T-cell (primary cell): ENCODE measurements around the gene MAGEB10. TPM values are rescaled to one million over a fixed set of nuclear protein-coding genes. Genes with fewer than 3 reads are reported as not detected.

Experiments
- ATAC-seq, 4 experiments: fragments of 200-7000 bp in 3 of 4; fragments of 150-1000 bp in 1 of 4; cut with Tn5 transposase; replicated peaks in 1 of 4; 1 replicate in 3 of 4; 2 replicates in 1 of 4; pipeline ENCODE4 v1.10.0; 2021; ENCODE audit warnings: moderate library complexity in 3 of 4, mild to moderate bottlenecking in 2 of 4, moderate number of reproducible peaks in 1 of 4
- CTCF ChIA-PET, 2 donors: fragments of 300-600 bp; sonication (Branson Sonifier 250); formaldehyde crosslinking; loops; one replicate each; lab custom pipeline; 2022; ENCODE audit warnings: antibody characterized with exemption in 2 of 2; lab: Charles Lee
- POLR2A ChIA-PET, 2 donors: fragments of 300-600 bp; sonication (Branson Sonifier 250); formaldehyde crosslinking; loops; one replicate each; lab custom pipeline; 2022; ENCODE audit warnings: antibody characterized with exemption in 2 of 2; lab: Charles Lee
- DNase-seq, 35 experiments: peaks; one replicate each; pipeline versions ENCODE4 v3.0.0 to v3.0.0-alpha.2; 2013 to 2023
- H3K27ac ChIP-seq: one replicate; pipeline ENCODE4 v1.5.1; 2013; ENCODE audit warnings: low read length
- H3K27me3 ChIP-seq, 2 experiments: replicated peaks in 1 of 2; 1 replicate in 1 of 2; 2 replicates in 1 of 2; pipeline versions ENCODE4 v1.6.1 to v1.7.0; 2013; ENCODE audit warnings: low read length in 1 of 2, mixed read lengths in 1 of 2; ENCODE audit not compliant: control insufficient read depth in 2 of 2, insufficient read depth in 2 of 2; ENCODE audit errors: extremely low read depth in 1 of 2
- H3K36me3 ChIP-seq, 2 donors: 1 replicate in 1 of 2; 2 replicates in 1 of 2; pipeline versions ENCODE4 v1.6.1 to v1.7.0; 2013; ENCODE audit warnings: low read length in 1 of 2; ENCODE audit not compliant: control insufficient read depth in 2 of 2, insufficient read depth in 1 of 2; ENCODE audit errors: extremely low read depth in 1 of 2
- H3K4me1 ChIP-seq, 2 experiments: 1 replicate in 1 of 2; 2 replicates in 1 of 2; pipeline versions ENCODE4 v1.6.1 to v1.7.0; 2013; ENCODE audit warnings: low read length in 2 of 2, mixed read lengths in 1 of 2; ENCODE audit not compliant: insufficient read depth in 2 of 2, control insufficient read depth in 1 of 2; ENCODE audit errors: extremely low read depth in 1 of 2
- H3K4me3 ChIP-seq, 2 donors: 1 replicate in 1 of 2; 2 replicates in 1 of 2; pipeline versions ENCODE4 v1.5.1 to v1.7.0; 2013; ENCODE audit warnings: mild to moderate bottlenecking in 2 of 2, low read length in 1 of 2, moderate library complexity in 1 of 2; ENCODE audit not compliant: control insufficient read depth in 1 of 2; ENCODE audit errors: extremely low read depth in 1 of 2
- H3K9me3 ChIP-seq: 2 replicates; pipeline ENCODE4 v1.7.0; 2013
- H3K27ac Mint-ChIP-seq, 2 donors: one replicate each; pipeline ENCODE4 v1.8.0; 2020 to 2021; ENCODE audit warnings: mild to moderate bottlenecking in 2 of 2, mixed read lengths in 2 of 2
- H3K27me3 Mint-ChIP-seq, 2 donors: one replicate each; pipeline ENCODE4 v1.8.0; 2021 to 2022; ENCODE audit warnings: mixed read lengths in 2 of 2
- H3K36me3 Mint-ChIP-seq: one replicate; pipeline ENCODE4 v1.8.0; 2021; ENCODE audit warnings: mixed read lengths
- H3K4me1 Mint-ChIP-seq, 3 donors: one replicate each; pipeline ENCODE4 v1.8.0; 2020 to 2022; ENCODE audit warnings: mixed read lengths in 3 of 3, mild to moderate bottlenecking in 1 of 3
- H3K4me3 Mint-ChIP-seq, 3 donors: one replicate each; pipeline ENCODE4 v1.8.0; 2020 to 2022; ENCODE audit warnings: mild to moderate bottlenecking in 3 of 3, mixed read lengths in 3 of 3, moderate library complexity in 3 of 3
- H3K9me3 Mint-ChIP-seq, 3 donors: one replicate each; pipeline ENCODE4 v1.8.0; 2020 to 2022; ENCODE audit warnings: mixed read lengths in 3 of 3
- WGBS: methylation state at CpG from one replicate; pipeline ENCODE4 v1.1.5; 2013; ENCODE audit warnings: missing lambda C conversion rate; ENCODE audit not compliant: insufficient coverage; 5-methylcytosine and 5-hydroxymethylcytosine counted together
- total RNA-seq, 35 experiments: library from RNA in 6 of 35; stranded (reverse) in 6 of 35; fragments of 120-200 nt in 1 of 35; gene quantifications; one replicate each; pipeline versions ENCODE4 v1.2.1 to v1.2.4 and lab custom pipeline; 2013 to 2026

The MAGEB10 gene
- total RNA-seq (not detected), total RNA-seq (lab: John Stamatoyannopoulos, UW) (0 reads per million in 29 experiments)
- total RNA-seq (2013), result not detected

GRCh38 chrX:27807690-27808089, at the start of gene MAGEB10:
Gene MAGEB10, plus strand, starts transcription at chrX:27807990. Its CDS starts 13,317 bp downstream, at chrX:27821307.
- Histone ChIP-seq H3K9me3 (no peaks in the 10 kb centered on the region), H3K36me3 (no peaks in the 10 kb centered on the region), H3K4me1 (no peaks in the 10 kb centered on the region), H3K27ac (no peak within 1 kb of the TSS), H3K27me3 (no peaks in the 10 kb centered on the region), H3K4me3 (no peak within 1 kb of the TSS)
- H3K27me3 Mint-ChIP-seq, result peaks cover 0 to 3% of the 10 kb centered on the region in 2 donors
- H3K27ac Mint-ChIP-seq, result no peak within 1 kb of the TSS
- H3K9me3 Mint-ChIP-seq, result no peaks in the 10 kb centered on the region
- ChIA-PET POLR2A (no interaction called here), CTCF (no interaction called here)
- 83% methylated on average over 2 of the region's 17 CpGs for WGBS
- DNase-seq (no peak), ATAC-seq (no peak)
- H3K36me3 Mint-ChIP-seq, result no peaks in the 10 kb centered on the region
- no peak within 1 kb of the TSS for H3K4me3 Mint-ChIP-seq
- no peaks in the 10 kb centered on the region for H3K4me1 Mint-ChIP-seq

- H3K4me1 Mint-ChIP-seq, result no peaks in the 10 kb centered on the region
- Histone ChIP-seq H3K4me3 (no peak overlapping the region), H3K27me3 (no peaks in the 10 kb centered on the region), H3K9me3 (no peaks in the 10 kb centered on the region), H3K27ac (no peak overlapping the region), H3K36me3 (no peaks in the 10 kb centered on the region), H3K4me1 (no peaks in the 10 kb centered on the region)
- ATAC-seq (no peak), DNase-seq (no peak)
- WGBS, result no CpG with 5 or more reads among the region's 12 CpGs
- ChIA-PET POLR2A (no interaction called here), CTCF (no interaction called here)
- H3K27me3 Mint-ChIP-seq, result no peaks in the 10 kb centered on the region
- H3K9me3 Mint-ChIP-seq, result peaks cover 0 to 2% (median under 1%) of the 10 kb centered on the region in 3 donors
- H3K4me3 Mint-ChIP-seq, result no peak overlapping the region
- no peaks in the 10 kb centered on the region for H3K36me3 Mint-ChIP-seq
- no peak overlapping the region for H3K27ac Mint-ChIP-seq
These were observed 42.1 kb upstream of the MAGEB10 start for GRCh38 chrX:27765718-27766117.

- no peak for DNase-seq
- ChIA-PET CTCF (no interaction called here), POLR2A (no interaction called here)
- Histone ChIP-seq H3K9me3 (no peaks in the 10 kb centered on the region), H3K36me3 (no peaks in the 10 kb centered on the region), H3K4me3 (no peak overlapping the region), H3K27me3 (no peaks in the 10 kb centered on the region), H3K27ac (no peak overlapping the region), H3K4me1 (no peaks in the 10 kb centered on the region)
- peaks cover 0 to 2% (median 0%) of the 10 kb centered on the region in 3 donors for H3K9me3 Mint-ChIP-seq
- H3K36me3 Mint-ChIP-seq, result no peaks in the 10 kb centered on the region
- ATAC-seq, result no peak
- no peak overlapping the region for H3K4me3 Mint-ChIP-seq
- H3K27me3 Mint-ChIP-seq, result no peaks in the 10 kb centered on the region
- H3K27ac Mint-ChIP-seq, result no peak overlapping the region
- H3K4me1 Mint-ChIP-seq, result no peaks in the 10 kb centered on the region
These were observed 40.4 kb upstream of the MAGEB10 start for GRCh38 chrX:27767387-27767786.

- DNase-seq, result no peak
- Mint-ChIP-seq H3K27ac (no peak overlapping the region), H3K9me3 (no peaks in the 10 kb centered on the region), H3K27me3 (no peaks in the 10 kb centered on the region), H3K4me1 (no peaks in the 10 kb centered on the region), H3K4me3 (no peak overlapping the region), H3K36me3 (no peaks in the 10 kb centered on the region)
- no peaks in the 10 kb centered on the region for H3K27me3 ChIP-seq
- ATAC-seq, result no peak
- no peak overlapping the region for H3K4me3 ChIP-seq
- ChIA-PET POLR2A (no interaction called here), CTCF (no interaction called here)
- H3K36me3 ChIP-seq, result no peaks in the 10 kb centered on the region
- WGBS, result no CpG with 5 or more reads among the region's 2 CpGs
- no peak overlapping the region for H3K27ac ChIP-seq
- no peaks in the 10 kb centered on the region for H3K4me1 ChIP-seq
- no peaks in the 10 kb centered on the region for H3K9me3 ChIP-seq
These were observed 31.8 kb upstream of the MAGEB10 start for GRCh38 chrX:27775984-27776383.

GRCh38 chrX:27796640-27797257, 11.0 kb upstream of the MAGEB10 start:
- Mint-ChIP-seq H3K27me3 (no peaks in the 10 kb centered on the region), H3K4me1 (no peaks in the 10 kb centered on the region), H3K27ac (no peak overlapping the region), H3K9me3 (no peaks in the 10 kb centered on the region), H3K36me3 (no peaks in the 10 kb centered on the region), H3K4me3 (no peak overlapping the region)
- POLR2A ChIA-PET, result no interaction called here
- no peaks in the 10 kb centered on the region for H3K36me3 ChIP-seq
- no peaks in the 10 kb centered on the region for H3K4me1 ChIP-seq
- CTCF ChIA-PET, result no interaction called here
- H3K4me3 ChIP-seq, result no peak overlapping the region
- no peak overlapping the region for H3K27ac ChIP-seq
- DNase-seq (no peak), ATAC-seq (no peak)
- no CpG with 5 or more reads among the region's 6 CpGs for WGBS
- no peaks in the 10 kb centered on the region for H3K27me3 ChIP-seq
- no peaks in the 10 kb centered on the region for H3K9me3 ChIP-seq

- POLR2A ChIA-PET, result no interaction called here
These were observed 10.2 kb upstream of the MAGEB10 start for GRCh38 chrX:27797575-27797974.

GRCh38 chrX:27808226-27808625, 436 bp downstream of the MAGEB10 start:
- Mint-ChIP-seq H3K27me3 (peaks cover 0 to 3% of the 10 kb centered on the region in 2 donors), H3K9me3 (peaks cover 0 to 1% (median 0%) of the 10 kb centered on the region in 3 donors), H3K36me3 (no peaks in the 10 kb centered on the region), H3K4me1 (no peaks in the 10 kb centered on the region), H3K27ac (no peak overlapping the region), H3K4me3 (no peak overlapping the region)
- Histone ChIP-seq H3K9me3 (no peaks in the 10 kb centered on the region), H3K4me3 (no peak overlapping the region), H3K27ac (no peak overlapping the region), H3K27me3 (no peaks in the 10 kb centered on the region), H3K4me1 (no peaks in the 10 kb centered on the region), H3K36me3 (no peaks in the 10 kb centered on the region)
- CTCF ChIA-PET, result no interaction called here
- POLR2A ChIA-PET, result no interaction called here
- ATAC-seq (no peak), DNase-seq (no peak)
- 81% methylated on average over 3 of the region's 14 CpGs for WGBS

More at GRCh38 chrX:27797575-27797974, 10.2 kb upstream of the MAGEB10 start:
- H3K4me1 Mint-ChIP-seq, result no peaks in the 10 kb centered on the region
- DNase-seq (no peak), ATAC-seq (no peak)
- CTCF ChIA-PET, result no interaction called here
- WGBS, result no CpG with 5 or more reads among the region's 1 CpG
- peaks cover 0 to 5% (median 0%) of the 10 kb centered on the region in 3 donors for H3K9me3 Mint-ChIP-seq
- H3K4me3 Mint-ChIP-seq, result no peak overlapping the region
- H3K36me3 ChIP-seq, result no peaks in the 10 kb centered on the region
- no peak overlapping the region for H3K27ac Mint-ChIP-seq
- H3K4me3 ChIP-seq, result no peak overlapping the region
- H3K36me3 Mint-ChIP-seq, result no peaks in the 10 kb centered on the region
- no peaks in the 10 kb centered on the region for H3K4me1 ChIP-seq
- H3K27ac ChIP-seq, result no peak overlapping the region
- no peaks in the 10 kb centered on the region for H3K27me3 ChIP-seq
- no peaks in the 10 kb centered on the region for H3K27me3 Mint-ChIP-seq
- no peaks in the 10 kb centered on the region for H3K9me3 ChIP-seq
